ENCODE results near the gene VAT1L.

VAT1L gene

GRCh38 chr16:77869997-77870813 lies 81.8 kb downstream of the VAT1L start:
- 0 out of 2 replicates have a peak, but pooled peaks cover 5% of the 10 kb centered on the region for H3K4me1 ChIP-seq (ENCODE audit: insufficient read depth, low read length)

GRCh38 chr16:77871932-77872331 lies 83.6 kb downstream of the VAT1L start:
- WGBS: 100% methylated on average over 1 of the region's 1 CpG
- peaks cover 4% of the 10 kb centered on the region; the same call in 1 of the 2 replicates for H3K36me3 ChIP-seq (ENCODE audit: insufficient read depth, low read length)
- no peaks in the 10 kb centered on the region for H3K9me3 ChIP-seq (ENCODE audit: insufficient read depth, low read depth, low read length)
- no peak overlapping the region for H3K9ac ChIP-seq (ENCODE audit: low read depth, low read length)
- H3K4me3 ChIP-seq (ENCODE audit: low read length): no peak overlapping the region
- H3K27me3 ChIP-seq (ENCODE audit: insufficient read depth, low read length): no peaks in the 10 kb centered on the region
- H3K4me1 ChIP-seq (ENCODE audit: insufficient read depth, low read length): 0 out of 2 replicates have a peak, but pooled peaks cover 5% of the 10 kb centered on the region
- H3K27ac ChIP-seq (ENCODE audit: low read depth, low read length): no peak overlapping the region

More at GRCh38 chr16:77869997-77870813, 81.8 kb downstream of the VAT1L start:
- Histone ChIP-seq H3K9ac (ENCODE audit: low read depth, low read length) (no peak overlapping the region), H3K4me3 (ENCODE audit: low read length) (no peak overlapping the region), H3K9me3 (ENCODE audit: insufficient read depth, low read depth, low read length) (no peaks in the 10 kb centered on the region), H3K27me3 (ENCODE audit: insufficient read depth, low read length) (no peaks in the 10 kb centered on the region), H3K36me3 (ENCODE audit: insufficient read depth, low read length) (peaks cover 4% of the 10 kb centered on the region; the same call in 1 of the 2 replicates), H3K27ac (ENCODE audit: low read depth, low read length) (no peak overlapping the region)
- WGBS: 96% methylated on average over 13 of the region's 13 CpGs

- no peak overlapping the region for H3K4me3 ChIP-seq (ENCODE audit: low read length)
- 0 out of 2 replicates have a peak, but pooled peaks cover 3% of the 10 kb centered on the region for H3K4me1 ChIP-seq (ENCODE audit: insufficient read depth, low read length)
- no peaks in the 10 kb centered on the region for H3K9me3 ChIP-seq (ENCODE audit: insufficient read depth, low read depth, low read length)
- no peak overlapping the region for H3K9ac ChIP-seq (ENCODE audit: low read depth, low read length)
- H3K36me3 ChIP-seq (ENCODE audit: insufficient read depth, low read length): peaks cover 11% of the 10 kb centered on the region; the same call in 1 of the 2 replicates
- H3K27ac ChIP-seq (ENCODE audit: low read depth, low read length): no peak overlapping the region
- H3K27me3 ChIP-seq (ENCODE audit: insufficient read depth, low read length): no peaks in the 10 kb centered on the region
- WGBS: 91% methylated on average over 3 of the region's 3 CpGs
Measured at GRCh38 chr16:77873066-77873465, 84.7 kb downstream of the VAT1L start.

GRCh38 chr16:77874347-77874746 lies 86.0 kb downstream of the VAT1L start:
- Histone ChIP-seq H3K27ac (ENCODE audit: low read depth, low read length) (no peak overlapping the region), H3K36me3 (ENCODE audit: insufficient read depth, low read length) (peaks cover 17% of the 10 kb centered on the region; the same call in 1 of the 2 replicates), H3K4me1 (ENCODE audit: insufficient read depth, low read length) (no peaks in the 10 kb centered on the region), H3K4me3 (ENCODE audit: low read length) (no peak overlapping the region), H3K9me3 (ENCODE audit: insufficient read depth, low read depth, low read length) (no peaks in the 10 kb centered on the region), H3K27me3 (ENCODE audit: insufficient read depth, low read length) (no peaks in the 10 kb centered on the region), H3K9ac (ENCODE audit: low read depth, low read length) (no peak overlapping the region)
- 85% methylated on average over 1 of the region's 1 CpG for whole genome bisulfite sequencing

- 95% methylated on average over 2 of the region's 2 CpGs for WGBS
- Histone ChIP-seq H3K27ac (ENCODE audit: low read depth, low read length) (no peak overlapping the region), H3K27me3 (ENCODE audit: insufficient read depth, low read length) (no peaks in the 10 kb centered on the region)
Measured at GRCh38 chr16:77876776-77877175, 88.4 kb downstream of the VAT1L start.

GRCh38 chr16:77877712-77878347 lies 89.5 kb downstream of the VAT1L start:
- Histone ChIP-seq H3K9ac (ENCODE audit: low read depth, low read length) (no peak overlapping the region), H3K27ac (ENCODE audit: low read depth, low read length) (no peak overlapping the region), H3K27me3 (ENCODE audit: insufficient read depth, low read length) (no peaks in the 10 kb centered on the region), H3K36me3 (ENCODE audit: insufficient read depth, low read length) (peaks cover 46% of the 10 kb centered on the region), H3K9me3 (ENCODE audit: insufficient read depth, low read depth, low read length) (no peaks in the 10 kb centered on the region), H3K4me3 (ENCODE audit: low read length) (no peak overlapping the region), H3K4me1 (ENCODE audit: insufficient read depth, low read length) (no peaks in the 10 kb centered on the region)
- WGBS: 86% methylated on average over 7 of the region's 7 CpGs

More at GRCh38 chr16:77876776-77877175, 88.4 kb downstream of the VAT1L start:
- Histone ChIP-seq H3K9me3 (ENCODE audit: insufficient read depth, low read depth, low read length) (no peaks in the 10 kb centered on the region), H3K4me1 (ENCODE audit: insufficient read depth, low read length) (no peaks in the 10 kb centered on the region), H3K36me3 (ENCODE audit: insufficient read depth, low read length) (peaks cover 39% of the 10 kb centered on the region; the same call in 1 of the 2 replicates), H3K9ac (ENCODE audit: low read depth, low read length) (no peak overlapping the region), H3K4me3 (ENCODE audit: low read length) (no peak overlapping the region)

- Histone ChIP-seq H3K27ac (ENCODE audit: low read depth, low read length) (no peak overlapping the region), H3K27me3 (ENCODE audit: insufficient read depth, low read length) (no peaks in the 10 kb centered on the region), H3K4me1 (ENCODE audit: insufficient read depth, low read length) (no peaks in the 10 kb centered on the region), H3K9me3 (ENCODE audit: insufficient read depth, low read depth, low read length) (no peaks in the 10 kb centered on the region), H3K4me3 (ENCODE audit: low read length) (no peak overlapping the region), H3K36me3 (ENCODE audit: insufficient read depth, low read length) (peaks cover 59% of the 10 kb centered on the region), H3K9ac (ENCODE audit: low read depth, low read length) (no peak overlapping the region)
- 86% methylated on average over 2 of the region's 2 CpGs for WGBS
Measured at GRCh38 chr16:77881355-77882030, 93.1 kb downstream of the VAT1L start.

GRCh38 chr16:77882358-77882757 lies 94.0 kb downstream of the VAT1L start:
- H3K4me1 ChIP-seq (ENCODE audit: insufficient read depth, low read length): no peaks in the 10 kb centered on the region
- no peaks in the 10 kb centered on the region for H3K27me3 ChIP-seq (ENCODE audit: insufficient read depth, low read length)
- no peak overlapping the region for H3K4me3 ChIP-seq (ENCODE audit: low read length)
- WGBS: 100% methylated on average over 1 of the region's 1 CpG
- H3K36me3 ChIP-seq (ENCODE audit: insufficient read depth, low read length): peaks cover 57% of the 10 kb centered on the region
- no peak overlapping the region for H3K9ac ChIP-seq (ENCODE audit: low read depth, low read length)
- H3K9me3 ChIP-seq (ENCODE audit: insufficient read depth, low read depth, low read length): no peaks in the 10 kb centered on the region
- H3K27ac ChIP-seq (ENCODE audit: low read depth, low read length): no peak overlapping the region

GRCh38 chr16:77885571-77886295 lies 97.4 kb downstream of the VAT1L start:
- Histone ChIP-seq H3K9me3 (ENCODE audit: insufficient read depth, low read depth, low read length) (no peaks in the 10 kb centered on the region), H3K36me3 (ENCODE audit: insufficient read depth, low read length) (peaks cover 32% of the 10 kb centered on the region), H3K27ac (ENCODE audit: low read depth, low read length) (no peak overlapping the region), H3K9ac (ENCODE audit: low read depth, low read length) (no peak overlapping the region), H3K27me3 (ENCODE audit: insufficient read depth, low read length) (no peaks in the 10 kb centered on the region), H3K4me1 (ENCODE audit: insufficient read depth, low read length) (no peaks in the 10 kb centered on the region), H3K4me3 (ENCODE audit: low read length) (no peak overlapping the region)
- WGBS: 93% methylated on average over 6 of the region's 6 CpGs

- H3K9ac ChIP-seq (ENCODE audit: low read depth, low read length): no peak overlapping the region
- H3K36me3 ChIP-seq (ENCODE audit: insufficient read depth, low read length): peaks cover 11% of the 10 kb centered on the region; the same call in 1 of the 2 replicates
- H3K27me3 ChIP-seq (ENCODE audit: insufficient read depth, low read length): no peaks in the 10 kb centered on the region
- H3K4me3 ChIP-seq (ENCODE audit: low read length): no peak overlapping the region
- no peak overlapping the region for H3K27ac ChIP-seq (ENCODE audit: low read depth, low read length)
- H3K4me1 ChIP-seq (ENCODE audit: insufficient read depth, low read length): no peaks in the 10 kb centered on the region
- no peaks in the 10 kb centered on the region for H3K9me3 ChIP-seq (ENCODE audit: insufficient read depth, low read depth, low read length)
- 97% methylated on average over 7 of the region's 7 CpGs for WGBS
Measured at GRCh38 chr16:77888871-77889270, 100.5 kb downstream of the VAT1L start.
